GM20431 (cell line): Measurements from ENCODE around the gene ZNRF2.
"Not testable (repeated sequence)": the region's sequence is repeated elsewhere in the genome, so short reads cannot be mapped to it uniquely, and the experiment has no call there.

Experiments
- in situ Hi-C: fragments of 300-500 bp; cut with MseI, MboI; formaldehyde crosslinking; loops from one replicate; pipeline ENCODE4 v1.15.0; 2020; ENCODE audit warnings: low sequenced_read_pairs; ENCODE audit not compliant: unreplicated experiment

ZNRF2 gene

GRCh38 chr7:30380824-30381223, 96.4 kb downstream of the ZNRF2 start:
- in situ Hi-C loops: not testable (repeated sequence)

- in situ Hi-C loops: no loop called here
Observed at GRCh38 chr7:30382607-30383006, 98.2 kb downstream of the ZNRF2 start.

- in situ Hi-C loops: no loop called here
Observed at GRCh38 chr7:30389791-30390190, 105.4 kb downstream of the ZNRF2 start.

- in situ Hi-C loops: no loop called here
Observed at GRCh38 chr7:30390736-30391636, 106.6 kb downstream of the ZNRF2 start.

- in situ Hi-C loops: no loop called here
Observed at GRCh38 chr7:30391806-30392205, 107.4 kb downstream of the ZNRF2 start.

- in situ Hi-C loops: no loop called here
Observed at GRCh38 chr7:30395676-30396075, 111.3 kb downstream of the ZNRF2 start.

GRCh38 chr7:30396389-30396788, 112.0 kb downstream of the ZNRF2 start:
- in situ Hi-C loops: no loop called here

- in situ Hi-C loops: loop anchor here (25.0 kb wide), 1 partner anchor 116 kb away; the partner anchor contains the start of gene ZNRF2
Observed at GRCh38 chr7:30403477-30403876, 119.1 kb downstream of the ZNRF2 start.

GRCh38 chr7:30405179-30405578, 120.8 kb downstream of the ZNRF2 start:
- in situ Hi-C loops: loop anchor here (25.0 kb wide), 1 partner anchor 118 kb away; the partner anchor contains the start of gene ZNRF2

GRCh38 chr7:30406664-30407425, 122.4 kb downstream of the ZNRF2 start:
- in situ Hi-C loops: loop anchor here (25.0 kb wide), 1 partner anchor 120 kb away; the partner anchor contains the start of gene ZNRF2

- in situ Hi-C loops: loop anchor here (25.0 kb wide), 1 partner anchor 124 kb away; the partner anchor contains the start of gene ZNRF2
Observed at GRCh38 chr7:30411173-30411572, 126.8 kb downstream of the ZNRF2 start.

- in situ Hi-C loops: loop anchor here (25.0 kb wide), 1 partner anchor 125 kb away; the partner anchor contains the start of gene ZNRF2
Observed at GRCh38 chr7:30411897-30412296, 127.5 kb downstream of the ZNRF2 start.

GRCh38 chr7:30412782-30413504, 128.5 kb downstream of the ZNRF2 start:
- in situ Hi-C loops: loop anchor here (25.0 kb wide), 1 partner anchor 126 kb away; the partner anchor contains the start of gene ZNRF2

GRCh38 chr7:30413864-30414263, 129.5 kb downstream of the ZNRF2 start:
- in situ Hi-C loops: loop anchor here (25.0 kb wide), 1 partner anchor 127 kb away; the partner anchor contains the start of gene ZNRF2
